Smooth muscle cell (in vitro differentiated cells): ENCODE results near the gene ADCY3. TPM values are rescaled to one million over a fixed set of nuclear protein-coding genes. Genes with fewer than 3 reads are reported as not detected.

Source experiments
- DNase-seq: peaks from one replicate; lab custom pipeline; 2025; ENCODE audit not compliant: unreplicated experiment; lab: John Stamatoyannopoulos, UW
- H2AFZ ChIP-seq: fragments of 200-600 bp; sonication (generic); 2 replicates; pipeline ENCODE4 v1.6.0; 2016; ENCODE audit warnings: antibody characterized with exemption, low read depth, mild to moderate bottlenecking
- H3F3A ChIP-seq: fragments of 200-600 bp; sonication (generic); 2 replicates; pipeline ENCODE4 v1.6.0; 2017; ENCODE audit warnings: antibody characterized with exemption, low read depth
- H3K27ac ChIP-seq: fragments of 200-600 bp; sonication (generic); 2 replicates; pipeline ENCODE4 v1.5.1; 2016; ENCODE audit warnings: low read depth, mild to moderate bottlenecking
- H3K27me3 ChIP-seq: fragments of 200-600 bp; sonication (generic); 2 replicates; pipeline ENCODE4 v1.6.1; 2016; ENCODE audit warnings: low read depth, mild to moderate bottlenecking
- H3K36me3 ChIP-seq: fragments of 200-600 bp; sonication (generic); 2 replicates; pipeline ENCODE4 v1.5.1; 2016; ENCODE audit warnings: low read depth
- H3K4me1 ChIP-seq: fragments of 200-600 bp; sonication (generic); 2 replicates; pipeline ENCODE4 v1.5.1; 2016; ENCODE audit warnings: low read depth
- H3K4me2 ChIP-seq: fragments of 200-600 bp; sonication (generic); 2 replicates; pipeline ENCODE4 v1.6.0; 2016; ENCODE audit warnings: mild to moderate bottlenecking
- H3K4me3 ChIP-seq: fragments of 200-600 bp; sonication (generic); 2 replicates; pipeline ENCODE4 v1.5.1; 2016; ENCODE audit warnings: mild to moderate bottlenecking
- H3K79me2 ChIP-seq: fragments of 200-600 bp; sonication (generic); 2 replicates; pipeline ENCODE4 v1.6.0; 2016; ENCODE audit warnings: low read depth, mild to moderate bottlenecking
- H3K9ac ChIP-seq: fragments of 200-600 bp; sonication (generic); 2 replicates; pipeline ENCODE4 v1.6.0; 2016; ENCODE audit warnings: low read depth
- H3K9me3 ChIP-seq: fragments of 200-600 bp; sonication (generic); replicated peaks from 2 replicates; pipeline ENCODE4 v1.5.1; 2016; ENCODE audit warnings: low read depth
- H4K20me1 ChIP-seq: fragments of 200-600 bp; sonication (generic); 2 replicates; pipeline ENCODE4 v1.6.0; 2016; ENCODE audit warnings: low read depth
- CTCF ChIP-seq: fragments of 200-600 bp; sonication (generic); IDR thresholded peaks from 2 replicates; pipeline ENCODE4 v1.5.1; 2017; ENCODE audit warnings: borderline replicate concordance, mild to moderate bottlenecking, antibody characterized with exemption; ENCODE audit not compliant: insufficient read depth, poor library complexity, severe bottlenecking
- WGBS: methylation state at CpG from one replicate; pipeline ENCODE4 v1.1.7; 2016; ENCODE audit warnings: low lambda C conversion rate; 5-methylcytosine and 5-hydroxymethylcytosine counted together
- polyA plus RNA-seq: library from polyadenylated mRNA; unstranded; fragments of >200 nt; fragmentation: Nextera tagmentation; extraction: Ambion mirVana; gene quantifications from 2 replicates; pipeline ENCODE4 v1.2.1, GENCODE V29; 2016
- total RNA-seq: library from RNA; depleted of rRNA; stranded (reverse); fragments of >200 nt; gene quantifications from 2 replicates; pipeline ENCODE4 v1.2.3, GENCODE V29; 2014

ADCY3 gene
- total and polyA plus RNA-seq, 2 experiments from 2014 or later: 20.8 to 41.7 TPM

- 98% methylated on average over 15 of the region's 15 CpGs for WGBS
- H3K79me2 ChIP-seq: no peaks in the 10 kb centered on the region
Observed at GRCh38 chr2:24839729-24840128, 80.3 kb downstream of the ADCY3 start.

GRCh38 chr2:24838541-24838940 is 81.5 kb downstream of the ADCY3 start:
- DNase-seq: no peak
- Histone ChIP-seq H3K9me3 (no peaks in the 10 kb centered on the region), H3K27ac (no peak overlapping the region), H3K9ac (no peak overlapping the region), H3K4me2 (no peak overlapping the region), H3K79me2 (no peaks in the 10 kb centered on the region), H4K20me1 (no peaks in the 10 kb centered on the region), H3K27me3 (no peaks in the 10 kb centered on the region), H3K4me3 (no peak overlapping the region), H2AFZ (no peak overlapping the region), H3K4me1 (no peaks in the 10 kb centered on the region), H3F3A (no peaks in the 10 kb centered on the region), H3K36me3 (no peaks in the 10 kb centered on the region)
- no peak for TF ChIP-seq CTCF
- 95% methylated on average over 18 of the region's 18 CpGs for WGBS

More at GRCh38 chr2:24839729-24840128, 80.3 kb downstream of the ADCY3 start:
- Histone ChIP-seq H2AFZ (no peak overlapping the region), H3K4me1 (no peaks in the 10 kb centered on the region), H3K9me3 (no peaks in the 10 kb centered on the region), H3K4me2 (no peak overlapping the region), H4K20me1 (no peaks in the 10 kb centered on the region), H3K36me3 (no peaks in the 10 kb centered on the region), H3K27me3 (no peaks in the 10 kb centered on the region), H3K9ac (no peak overlapping the region), H3K4me3 (no peak overlapping the region), H3K27ac (no peak overlapping the region), H3F3A (no peaks in the 10 kb centered on the region)
- no peak for DNase-seq
- TF ChIP-seq CTCF: no peak

DNA sequence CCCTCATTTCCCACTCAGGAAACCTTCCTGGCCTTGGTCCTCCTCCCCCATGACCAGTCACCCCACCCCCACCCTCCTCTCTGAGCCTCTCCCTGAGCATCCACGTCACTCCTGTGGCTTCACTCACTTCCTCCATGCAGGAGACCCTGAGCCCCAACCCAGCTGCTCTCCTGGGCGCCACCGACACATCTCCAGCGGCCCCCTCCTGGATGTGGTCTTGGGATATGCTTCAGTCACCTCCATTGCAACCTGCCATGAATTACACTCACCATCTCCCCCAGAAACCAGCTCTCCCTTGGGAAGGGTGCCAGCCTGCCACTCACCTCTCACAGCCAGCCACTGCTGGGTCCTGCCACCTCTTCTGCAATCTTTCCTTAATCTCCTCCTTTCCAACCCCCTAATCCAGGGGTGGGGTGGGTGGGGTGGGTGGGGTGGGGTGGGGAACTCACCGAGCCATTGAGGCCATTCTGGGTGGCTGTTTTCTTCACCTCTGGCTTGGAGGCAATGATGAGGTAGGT is 82.0 kb downstream of the ADCY3 start:
- 95% methylated on average over 5 of the region's 5 CpGs for WGBS
- Histone ChIP-seq H3K9me3 (no peaks in the 10 kb centered on the region), H3K4me2 (no peak overlapping the region), H3K36me3 (no peaks in the 10 kb centered on the region), H4K20me1 (no peaks in the 10 kb centered on the region), H3K79me2 (no peaks in the 10 kb centered on the region), H3K9ac (no peak overlapping the region), H3K4me3 (no peak overlapping the region), H3F3A (no peaks in the 10 kb centered on the region), H3K27me3 (no peaks in the 10 kb centered on the region), H3K4me1 (peaks cover 3% of the 10 kb centered on the region), H2AFZ (no peak overlapping the region), H3K27ac (no peak overlapping the region)
- TF ChIP-seq CTCF: no peak
- DNase-seq: no peak

DNA sequence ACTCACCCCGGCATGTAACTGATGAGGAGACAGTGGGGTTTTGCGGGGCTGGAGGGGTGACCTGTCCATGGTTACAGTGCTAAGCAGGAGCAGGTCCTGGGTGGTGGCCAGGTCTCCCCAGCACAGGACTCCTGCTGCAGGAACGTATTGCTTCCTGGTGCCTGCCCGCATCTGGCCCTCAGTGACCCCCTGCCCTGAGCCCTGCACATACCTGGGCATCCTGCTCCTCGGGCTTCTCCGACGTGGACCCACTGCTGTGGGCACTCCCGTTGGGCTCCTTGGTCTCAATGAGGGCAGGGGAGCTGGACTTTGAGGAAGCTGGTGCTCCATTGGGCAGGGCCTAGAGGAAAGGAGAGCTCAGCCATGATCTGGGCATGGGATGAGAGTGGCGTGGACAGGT is 83.3 kb downstream of the ADCY3 start:
- no peaks in the 10 kb centered on the region for H3K27me3 ChIP-seq
- H3K4me1 ChIP-seq: peaks cover 12% of the 10 kb centered on the region
- no peaks in the 10 kb centered on the region for H3F3A ChIP-seq
- no peak for DNase-seq
- H3K79me2 ChIP-seq: no peaks in the 10 kb centered on the region
- H3K4me2 ChIP-seq: no peak overlapping the region
- H3K9me3 ChIP-seq: no peaks in the 10 kb centered on the region
- no peak overlapping the region for H3K27ac ChIP-seq
- H4K20me1 ChIP-seq: no peaks in the 10 kb centered on the region
- no peak for TF ChIP-seq CTCF
- no peak overlapping the region for H3K9ac ChIP-seq
- H3K4me3 ChIP-seq: no peak overlapping the region
- H3K36me3 ChIP-seq: no peaks in the 10 kb centered on the region
- WGBS: 97% methylated on average over 8 of the region's 9 CpGs
- H2AFZ ChIP-seq: no peak overlapping the region
